GM23338 (cell line): ENCODE results near the gene CCDC178. TPM values are rescaled to one million over a fixed set of nuclear protein-coding genes. Genes with fewer than 3 reads are reported as not detected.
A peak's percentile ranks its signal among the peaks of the same experiment; 100 is the strongest.

ENCODE experiments used
- ATAC-seq: fragments of 200-7000 bp; cut with Tn5 transposase; 3 replicates; pipeline ENCODE4 v1.9.1; 2020
- DNase-seq: peaks from one replicate; pipeline ENCODE4 v3.0.0-alpha.2; 2015; ENCODE audit warnings: low spot score
- H2AFZ ChIP-seq: fragments of 200-600 bp; sonication (generic); 2 replicates; pipeline ENCODE4 v1.8.0; 2016; ENCODE audit warnings: antibody characterized with exemption, mild to moderate bottlenecking, moderate library complexity
- H3F3A ChIP-seq: fragments of 200-600 bp; sonication (generic); replicated peaks from 2 replicates; pipeline ENCODE4 v1.8.0; 2017; ENCODE audit warnings: antibody characterized with exemption, mixed run types, low read depth
- H3K27ac ChIP-seq: fragments of 200-600 bp; sonication (generic); 2 replicates; pipeline ENCODE4 v1.6.1; 2016; ENCODE audit warnings: low read depth
- H3K27me3 ChIP-seq: fragments of 200-600 bp; sonication (generic); 2 replicates; pipeline ENCODE4 v1.8.0; 2016; ENCODE audit warnings: mild to moderate bottlenecking, mixed run types, moderate library complexity; ENCODE audit not compliant: insufficient read depth
- H3K36me3 ChIP-seq: fragments of 200-600 bp; sonication (generic); 2 replicates; pipeline ENCODE4 v1.8.0; 2016; ENCODE audit warnings: mild to moderate bottlenecking; ENCODE audit not compliant: insufficient read depth
- H3K4me1 ChIP-seq: fragments of 200-600 bp; sonication (generic); 2 replicates; pipeline ENCODE4 v1.8.0; 2016; ENCODE audit warnings: mild to moderate bottlenecking, moderate library complexity; ENCODE audit not compliant: insufficient read depth
- H3K4me2 ChIP-seq: fragments of 200-600 bp; sonication (generic); 2 replicates; pipeline ENCODE4 v1.7.1; 2017; ENCODE audit warnings: mixed run types
- H3K4me3 ChIP-seq: fragments of 200-600 bp; sonication (generic); 2 replicates; pipeline ENCODE4 v1.6.1; 2016; ENCODE audit warnings: mixed run types
- H3K79me2 ChIP-seq: fragments of 200-600 bp; sonication (generic); replicated peaks from 2 replicates; pipeline ENCODE4 v1.8.0; 2017; ENCODE audit warnings: mild to moderate bottlenecking; ENCODE audit not compliant: insufficient read depth
- H3K9me2 ChIP-seq: fragments of 200-600 bp; sonication (generic); 2 replicates; pipeline ENCODE4 v1.8.0; 2017; ENCODE audit not compliant: insufficient read depth
- H4K20me1 ChIP-seq: fragments of 200-600 bp; sonication (generic); replicated peaks from 2 replicates; pipeline ENCODE4 v1.8.0; 2017; ENCODE audit warnings: mild to moderate bottlenecking; ENCODE audit not compliant: insufficient read depth
- H3K27ac Mint-ChIP-seq: 2 replicates; pipeline ENCODE4 v1.8.0; 2020; ENCODE audit warnings: inconsistent platforms, mild to moderate bottlenecking, moderate library complexity, mixed read lengths
- H3K27me3 Mint-ChIP-seq: 3 replicates; pipeline ENCODE4 v1.8.0; 2022; ENCODE audit warnings: low read depth, mild to moderate bottlenecking, moderate library complexity, mixed read lengths, inconsistent platforms; ENCODE audit not compliant: insufficient read depth, poor library complexity
- H3K36me3 Mint-ChIP-seq: 3 replicates; pipeline ENCODE4 v1.8.0; 2021; ENCODE audit warnings: low read depth, mild to moderate bottlenecking, inconsistent platforms, moderate library complexity, mixed read lengths
- H3K4me1 Mint-ChIP-seq: 3 replicates; pipeline ENCODE4 v1.8.0; 2020; ENCODE audit warnings: mild to moderate bottlenecking, inconsistent platforms, mixed read lengths
- H3K4me3 Mint-ChIP-seq: 3 replicates; pipeline ENCODE4 v1.8.0; 2021; ENCODE audit warnings: moderate library complexity, mild to moderate bottlenecking, inconsistent platforms, mixed read lengths
- H3K9me3 Mint-ChIP-seq: 3 replicates; pipeline ENCODE4 v1.8.0; 2020; ENCODE audit warnings: moderate library complexity, mild to moderate bottlenecking, inconsistent platforms, mixed read lengths
- CREB1 ChIP-seq: fragments of 250-450 bp; sonication (Bioruptor Pico); IDR thresholded peaks from 2 replicates; pipeline ENCODE4 v1.5.0; 2020; ENCODE audit warnings: low read depth, mild to moderate bottlenecking, moderate library complexity
- CTCF ChIP-seq, 2 experiments: fragments of 200-600 bp in 1 of 2; sonication (generic) in 1 of 2; conservative IDR thresholded peaks; 2 replicates each; pipeline versions ENCODE4 v1.5.1 to v1.6.1; 2016 to 2017; ENCODE audit warnings: antibody characterized with exemption in 2 of 2, low read depth in 2 of 2, mild to moderate bottlenecking in 2 of 2, moderate library complexity in 1 of 2
- ETS1 ChIP-seq: IDR thresholded peaks from 2 replicates; pipeline ENCODE4 v1.6.1; 2016; ENCODE audit warnings: antibody characterized with exemption
- EZH2 ChIP-seq: fragments of 200-600 bp; sonication (generic); IDR thresholded peaks from one replicate; pipeline ENCODE4 v1.8.0; 2017; ENCODE audit warnings: antibody characterized with exemption, mild to moderate bottlenecking, low read depth; ENCODE audit not compliant: unreplicated experiment
- EZH2phosphoT487 ChIP-seq: fragments of 200-600 bp; sonication (generic); IDR thresholded peaks from one replicate; pipeline ENCODE4 v1.8.1; 2018; ENCODE audit warnings: antibody characterized with exemption; ENCODE audit not compliant: unreplicated experiment
- JUNB ChIP-seq: IDR thresholded peaks from one replicate; pipeline ENCODE4 v1.6.1; 2016; ENCODE audit warnings: antibody characterized with exemption; ENCODE audit not compliant: unreplicated experiment
- NANOG ChIP-seq: IDR thresholded peaks from 2 replicates; pipeline ENCODE4 v1.6.1; 2016; ENCODE audit warnings: antibody characterized with exemption, borderline replicate concordance
- POLR2AphosphoS5 ChIP-seq: IDR thresholded peaks from 2 replicates; pipeline ENCODE4 v1.6.1; 2016; ENCODE audit warnings: antibody characterized with exemption, low read depth
- REST ChIP-seq: IDR thresholded peaks from one replicate; pipeline ENCODE4 v1.6.1; 2018; ENCODE audit warnings: antibody characterized with exemption; ENCODE audit not compliant: unreplicated experiment
- STAT1 ChIP-seq: IDR thresholded peaks from one replicate; pipeline ENCODE4 v1.6.1; 2016; ENCODE audit warnings: antibody characterized with exemption; ENCODE audit not compliant: unreplicated experiment
- ZNF114 ChIP-seq: fragments of 250-450 bp; sonication (Bioruptor Pico); IDR thresholded peaks from 2 replicates; pipeline ENCODE4 v1.5.0; 2020; ENCODE audit warnings: mild to moderate bottlenecking, moderate library complexity
- ZNF331 ChIP-seq: fragments of 250-450 bp; sonication (Bioruptor Pico); IDR thresholded peaks from 2 replicates; pipeline ENCODE4 v1.5.0; 2020; ENCODE audit warnings: low read depth, mild to moderate bottlenecking, moderate library complexity
- ZNF462 ChIP-seq: fragments of 250-450 bp; sonication (Bioruptor Pico); IDR thresholded peaks from 2 replicates; pipeline ENCODE4 v1.5.0; 2020; ENCODE audit warnings: mild to moderate bottlenecking, moderate library complexity
- polyA plus RNA-seq: library from polyadenylated mRNA; unstranded; fragments of >200 nt; fragmentation: Nextera tagmentation; extraction: Ambion mirVana; gene quantifications from 2 replicates; pipeline ENCODE4 v1.2.1, GENCODE V29; 2016
- total RNA-seq: library from RNA; depleted of rRNA; stranded (reverse); fragments of >200 nt; shearing (Covaris generic); gene quantifications from 2 replicates; pipeline ENCODE4 v1.2.3, GENCODE V29; 2014

Gene CCDC178
- total and polyA plus RNA-seq, 2 experiments from 2014 or later = 0.17 to 0.24 TPM

- no peak overlapping the region for H3K27ac Mint-ChIP-seq
- H3K4me1 Mint-ChIP-seq = no peaks in the 10 kb centered on the region
- TF ChIP-seq ZNF331 (CRISPR knock-in tag) = no peak
- TF ChIP-seq ZNF114 (CRISPR knock-in tag) = no peak
- no peak for TF ChIP-seq ETS1
- TF ChIP-seq NANOG = no peak
- TF ChIP-seq REST = no peak
- no peak for TF ChIP-seq ZNF462
- no peak for TF ChIP-seq JUNB
- no peak for TF ChIP-seq CREB1 (CRISPR knock-in tag)
- no peak for TF ChIP-seq CTCF (conservative IDR thresholded peaks at IDR 0.05; ENCODE audit: low read depth in 2 of 2)
- no peak for TF ChIP-seq EZH2phosphoT487
- TF ChIP-seq POLR2AphosphoS5 = no peak
- TF ChIP-seq STAT1 = no peak
- TF ChIP-seq EZH2 = no peak
- Histone ChIP-seq H3K27ac (no peak overlapping the region), H3K36me3 (no peaks in the 10 kb centered on the region), H3K9me2 (no peaks in the 10 kb centered on the region), H3K4me3 (no peak overlapping the region), H4K20me1 (no peaks in the 10 kb centered on the region), H3F3A (no peaks in the 10 kb centered on the region), H3K4me2 (no peak overlapping the region), H3K79me2 (no peaks in the 10 kb centered on the region), H3K27me3 (no peaks in the 10 kb centered on the region), H2AFZ (peak overlapping the region; percentile 40; the same call in 1 of the 2 replicates), H3K4me1 (no peaks in the 10 kb centered on the region)
- H3K9me3 Mint-ChIP-seq = no peaks in the 10 kb centered on the region
- ATAC-seq (no peak), DNase-seq (no peak)
- no peaks in the 10 kb centered on the region for H3K27me3 Mint-ChIP-seq
- H3K36me3 Mint-ChIP-seq = no peaks in the 10 kb centered on the region
- no peak overlapping the region for H3K4me3 Mint-ChIP-seq
Observed at GRCh38 chr18:33123862-33124518, 316.5 kb downstream of the CCDC178 start.
